Liver (tissue), 9 donors: Measurements from ENCODE around the gene DBN1. TPM values are rescaled to one million over a fixed set of nuclear protein-coding genes. Genes with fewer than 3 reads are reported as not detected.

ENCODE experiments used
- DNase-seq: peaks from one replicate; pipeline ENCODE4 v3.0.0-alpha.2; 2017; ENCODE audit warnings: low spot score
- H3K27ac ChIP-seq, 2 donors: one replicate each; pipeline ENCODE4 v1.7.0; 2013; ENCODE audit warnings: inconsistent platforms in 2 of 2, low read length in 2 of 2, control low read depth in 1 of 2, low read depth in 1 of 2, mild to moderate bottlenecking in 1 of 2
- H3K27me3 ChIP-seq, 4 donors: one replicate each; pipeline versions ENCODE4 v1.6.1 to v1.7.0; 2013; ENCODE audit warnings: low read length in 3 of 4, inconsistent platforms in 1 of 4, mild to moderate bottlenecking in 1 of 4, moderate library complexity in 1 of 4; ENCODE audit not compliant: control insufficient read depth in 4 of 4, insufficient read depth in 4 of 4
- H3K36me3 ChIP-seq, 4 donors: one replicate each; pipeline versions ENCODE4 v1.6.1 to v1.7.0; 2013; ENCODE audit warnings: low read length in 3 of 4, mild to moderate bottlenecking in 3 of 4, low read depth in 1 of 4, moderate library complexity in 1 of 4; ENCODE audit not compliant: control insufficient read depth in 4 of 4, insufficient read depth in 3 of 4
- H3K4me1 ChIP-seq, 4 donors: one replicate each; pipeline versions ENCODE4 v1.6.1 to v1.7.0; 2013; ENCODE audit warnings: low read length in 3 of 4, mild to moderate bottlenecking in 3 of 4, moderate library complexity in 1 of 4; ENCODE audit not compliant: control insufficient read depth in 4 of 4, insufficient read depth in 4 of 4
- H3K4me3 ChIP-seq, 3 donors: one replicate each; pipeline versions ENCODE4 v1.6.1 to v1.7.0; 2013; ENCODE audit warnings: low read length in 3 of 3, control low read depth in 1 of 3, low read depth in 1 of 3, mild to moderate bottlenecking in 1 of 3
- H3K9ac ChIP-seq, 2 donors: one replicate each; pipeline ENCODE4 v1.7.0; 2013; ENCODE audit warnings: low read length in 2 of 2, mild to moderate bottlenecking in 2 of 2, moderate library complexity in 2 of 2, control low read depth in 1 of 2, low read depth in 1 of 2
- H3K9me3 ChIP-seq, 4 donors: one replicate each; pipeline versions ENCODE4 v1.6.1 to v1.7.0; 2013; ENCODE audit warnings: low read length in 3 of 4; ENCODE audit not compliant: control insufficient read depth in 4 of 4
- ATF3 ChIP-seq: IDR thresholded peaks from 2 replicates; pipeline ENCODE4 v1.6.1; 2016; ENCODE audit warnings: antibody characterized with exemption
- CTCF ChIP-seq: fragments of 150-350 bp; IDR thresholded peaks from 2 replicates; pipeline ENCODE4 v1.5.1; 2017; ENCODE audit warnings: improper control_type of control experiment, low read depth, low read length; ENCODE audit not compliant: missing input control
- EGR1 ChIP-seq, 2 donors: IDR thresholded peaks; 2 replicates each; pipeline ENCODE4 v1.6.1; 2016 to 2018; ENCODE audit warnings: antibody characterized with exemption in 2 of 2, low read depth in 2 of 2
- FOXA1 ChIP-seq: IDR thresholded peaks from 2 replicates; pipeline ENCODE4 v1.6.1; 2016; ENCODE audit warnings: antibody characterized with exemption
- FOXA2 ChIP-seq: IDR thresholded peaks from 2 replicates; pipeline ENCODE4 v1.6.1; 2016; ENCODE audit warnings: antibody characterized with exemption
- GABPA ChIP-seq, 2 donors: IDR thresholded peaks in 1 of 2; conservative IDR thresholded peaks in 1 of 2; 2 replicates each; pipeline ENCODE4 v1.6.1; 2016; ENCODE audit warnings: antibody characterized with exemption in 2 of 2, mild to moderate bottlenecking in 1 of 2, moderate library complexity in 1 of 2
- HNF4A ChIP-seq, 2 donors: conservative IDR thresholded peaks; 2 replicates each; pipeline ENCODE4 v1.6.1; 2016; ENCODE audit warnings: antibody characterized with exemption in 2 of 2, mild to moderate bottlenecking in 2 of 2
- HNF4G ChIP-seq: IDR thresholded peaks from 2 replicates; pipeline ENCODE4 v1.6.1; 2016; ENCODE audit warnings: antibody characterized with exemption
- JUND ChIP-seq, 2 donors: IDR thresholded peaks; 2 replicates each; pipeline ENCODE4 v1.6.1; 2016; ENCODE audit warnings: antibody characterized with exemption in 2 of 2
- NR2F2 ChIP-seq: IDR thresholded peaks from 2 replicates; pipeline ENCODE4 v1.6.1; 2016; ENCODE audit warnings: antibody characterized with exemption
- RAD21 ChIP-seq, 2 donors: IDR thresholded peaks; 2 replicates each; pipeline ENCODE4 v1.6.1; 2016; ENCODE audit warnings: antibody characterized with exemption in 2 of 2, mild to moderate bottlenecking in 2 of 2
- REST ChIP-seq: IDR thresholded peaks from 2 replicates; pipeline ENCODE4 v1.6.1; 2016; ENCODE audit warnings: antibody characterized with exemption, mild to moderate bottlenecking
- RXRA ChIP-seq, 2 donors: IDR thresholded peaks; 2 replicates each; pipeline ENCODE4 v1.6.1; 2017 to 2018; ENCODE audit warnings: antibody characterized with exemption in 2 of 2, mild to moderate bottlenecking in 1 of 2
- SP1 ChIP-seq: IDR thresholded peaks from 2 replicates; pipeline ENCODE4 v1.6.1; 2018; ENCODE audit warnings: antibody characterized with exemption, mild to moderate bottlenecking
- TAF1 ChIP-seq: conservative IDR thresholded peaks from 2 replicates; pipeline ENCODE4 v1.6.1; 2016; ENCODE audit warnings: antibody characterized with exemption, mild to moderate bottlenecking
- YY1 ChIP-seq: IDR thresholded peaks from 2 replicates; pipeline ENCODE4 v1.6.1; 2016; ENCODE audit warnings: antibody characterized with exemption, mild to moderate bottlenecking
- ZBTB33 ChIP-seq: IDR thresholded peaks from 2 replicates; pipeline ENCODE4 v1.6.1; 2016; ENCODE audit warnings: antibody characterized with exemption
- WGBS: extraction: QIAGEN DNeasy Blood & Tissue Kit; methylation state at CpG from one replicate; pipeline ENCODE4 v1.1.7; 2013; 5-methylcytosine and 5-hydroxymethylcytosine counted together
- polyA plus RNA-seq, 2 donors: library from polyadenylated mRNA; stranded (reverse) in 1 of 2; unstranded in 1 of 2; fragments of 200-250 nt in 1 of 2; fragments of >200 nt in 1 of 2; fragmentation: Nextera tagmentation in 1 of 2; extraction: Ambion mirVana in 1 of 2; gene quantifications; one replicate each; pipeline versions ENCODE4 v1.2.1 to v1.2.3, GENCODE V29; 2013 to 2015
- total RNA-seq, 2 donors: library from RNA; depleted of rRNA; stranded (reverse); fragments of >200 nt; gene quantifications; one replicate each; pipeline ENCODE4 v1.2.3, GENCODE V29; 2014
- TF ChIP-seq, protein P1 (sequence below): IDR thresholded peaks from 2 replicates; pipeline ENCODE4 v1.6.1; 2016; ENCODE audit warnings: antibody characterized with exemption
- donor health status: healthy.
- donor health status: healthy.
- donor health status: healthy.
- donor health status: healthy.
- donor health status: healthy.

The DBN1 gene
- total and polyA plus RNA-seq, 4 donors: 1.5 to 4.9 (median 2.0) TPM

- H3K27me3 ChIP-seq: no peaks in the 10 kb centered on the region
These were observed 24.0 kb upstream of the DBN1 start, which contains the start of gene PDLIM7 for GRCh38 chr5:177497292-177498012. Gene PDLIM7 (minus strand): TSS chr5:177497604. CDS start chr5:177496512, 1,092 bp downstream.

More at GRCh38 chr5:177497292-177498012, 24.0 kb upstream of the DBN1 start, which contains the start of gene PDLIM7:
- H3K27ac ChIP-seq: peak within 1 kb of the TSS; percentile 64 to 69
- no peak within 1 kb of the TSS for H3K9ac ChIP-seq
- H3K4me3 ChIP-seq: peak within 1 kb of the TSS; percentile 23 to 59 (median 29)
- H3K36me3 ChIP-seq: no peaks in the 10 kb centered on the region
- peaks cover 0 to 20% (median 9%) of the 10 kb centered on the region in 4 donors for H3K4me1 ChIP-seq
- WGBS: under 1% methylated on average over 73 of the region's 73 CpGs
- TF ChIP-seq NR2F2 (no peak), HNF4A (conservative IDR thresholded peaks at IDR 0.05) (peak in 1 of 2 donors; percentile 19), CTCF (peak; percentile 2), ZBTB33 (no peak), YY1 (peak; percentile 66), SP1 (peak; percentile 87), ATF3 (no peak), TAF1 (peak; percentile 27), FOXA2 (no peak), EGR1 (IDR thresholded peaks at IDR 0.05; ENCODE audit: low read depth in 2 of 2) (peak; percentile 37 to 68), GABPA (IDR thresholded peaks at IDR 0.05 in 1 of 2, conservative IDR thresholded peaks at IDR 0.05 in 1 of 2) (no peak), RXRA (IDR thresholded peaks at IDR 0.05) (no peak), FOXA1 (no peak), JUND (IDR thresholded peaks at IDR 0.05) (no peak), REST (peak; percentile 66), RAD21 (IDR thresholded peaks at IDR 0.05) (peak in 1 of 2 donors; percentile 52), HNF4G (no peak)
- TF ChIP-seq, protein P1, sequence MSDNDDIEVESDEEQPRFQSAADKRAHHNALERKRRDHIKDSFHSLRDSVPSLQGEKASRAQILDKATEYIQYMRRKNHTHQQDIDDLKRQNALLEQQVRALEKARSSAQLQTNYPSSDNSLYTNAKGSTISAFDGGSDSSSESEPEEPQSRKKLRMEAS: no peak
- no peaks in the 10 kb centered on the region for H3K9me3 ChIP-seq
- peak; percentile 99 for DNase-seq
